WTC11 (cell line): ENCODE data around the gene EZR. TPM values are rescaled to one million over a fixed set of nuclear protein-coding genes. Genes with fewer than 3 reads are reported as not detected.

Source experiments
- ATAC-seq: fragments of 200-7000 bp; cut with Tn5 transposase; 2 replicates; pipeline ENCODE4 v1.10.0; 2021; ENCODE audit warnings: mild to moderate bottlenecking, moderate library complexity
- CTCF ChIA-PET: fragments of 300-600 bp; sonication (Branson Sonifier 250); formaldehyde crosslinking; loops from one replicate; lab custom pipeline; 2021; ENCODE audit warnings: antibody characterized with exemption; lab: Charles Lee
- POLR2A ChIA-PET: fragments of 350-600 bp; sonication (Branson Sonifier 250); formaldehyde crosslinking; loops from one replicate; lab custom pipeline; 2021; ENCODE audit warnings: antibody characterized with exemption; lab: Charles Lee
- DNase-seq: peaks from one replicate; pipeline ENCODE4 v3.0.0; 2021; ENCODE audit warnings: low spot score
- H3K27ac Mint-ChIP-seq: 2 replicates; pipeline ENCODE4 v1.8.0; 2021; ENCODE audit warnings: mixed read lengths
- H3K27me3 Mint-ChIP-seq: 2 replicates; pipeline ENCODE4 v1.8.0; 2021; ENCODE audit warnings: low read depth, mild to moderate bottlenecking, moderate library complexity, mixed read lengths
- H3K36me3 Mint-ChIP-seq: 2 replicates; pipeline ENCODE4 v1.8.0; 2021; ENCODE audit warnings: mixed read lengths
- H3K4me1 Mint-ChIP-seq: 2 replicates; pipeline ENCODE4 v1.8.0; 2022; ENCODE audit warnings: mixed read lengths
- H3K4me3 Mint-ChIP-seq: 2 replicates; pipeline ENCODE4 v1.8.0; 2021; ENCODE audit warnings: mild to moderate bottlenecking, moderate library complexity, mixed read lengths
- H3K9me3 Mint-ChIP-seq: 2 replicates; pipeline ENCODE4 v1.8.0; 2021; ENCODE audit warnings: mixed read lengths
- ATF1 ChIP-seq: sonication (generic); formaldehyde crosslinking; IDR thresholded peaks from 2 replicates; pipeline ENCODE4 v1.8.1; 2023; ENCODE audit warnings: mild to moderate bottlenecking, moderate library complexity, missing genetic modification reagents
- CREM ChIP-seq: sonication (generic); formaldehyde crosslinking; IDR thresholded peaks from 2 replicates; pipeline ENCODE4 v1.8.1; 2022; ENCODE audit warnings: mild to moderate bottlenecking, missing genetic modification reagents, moderate library complexity
- GRHL2 ChIP-seq: fragments of 250-450 bp; sonication (Bioruptor Pico); IDR thresholded peaks from 2 replicates; pipeline ENCODE4 v1.8.0; 2022; ENCODE audit warnings: mild to moderate bottlenecking, moderate library complexity; ENCODE audit not compliant: insufficient replicate concordance, severe bottlenecking
- GTF2I ChIP-seq: fragments of 250-450 bp; sonication (Bioruptor Pico); conservative IDR thresholded peaks from 2 replicates; pipeline ENCODE4 v1.4.0; 2021; ENCODE audit warnings: mild to moderate bottlenecking
- IRF2 ChIP-seq: sonication (generic); formaldehyde crosslinking; IDR thresholded peaks from 2 replicates; pipeline ENCODE4 v1.8.0; 2022; ENCODE audit warnings: low read depth, missing genetic modification reagents, borderline replicate concordance
- NFYB ChIP-seq: sonication (generic); formaldehyde crosslinking; conservative IDR thresholded peaks from 2 replicates; pipeline ENCODE4 v1.8.0; 2022; ENCODE audit warnings: low read depth, missing genetic modification reagents
- NR1H2 ChIP-seq: sonication (generic); formaldehyde crosslinking; IDR thresholded peaks from 2 replicates; pipeline ENCODE4 v1.9.0; 2021; ENCODE audit warnings: mild to moderate bottlenecking, moderate library complexity, missing genetic modification reagents
- SOX15 ChIP-seq: fragments of 250-450 bp; sonication (Bioruptor Pico); IDR thresholded peaks from 2 replicates; pipeline ENCODE4 v1.9.0; 2021; ENCODE audit warnings: mild to moderate bottlenecking
- ZNF317 ChIP-seq: sonication (generic); formaldehyde crosslinking; IDR thresholded peaks from 2 replicates; pipeline ENCODE4 v1.8.1; 2023; ENCODE audit warnings: low read depth, mild to moderate bottlenecking, moderate library complexity, missing genetic modification reagents, borderline replicate concordance
- ZNF396 ChIP-seq: fragments of 250-450 bp; sonication (Bioruptor Pico); IDR thresholded peaks from 2 replicates; pipeline ENCODE4 v1.8.0; 2021; ENCODE audit warnings: mild to moderate bottlenecking, moderate library complexity, borderline replicate concordance
- total RNA-seq: library from RNA; stranded (reverse); gene quantifications from 3 replicates; pipeline ENCODE4 v1.2.3, GENCODE V29; 2021
- TF ChIP-seq, protein P1 (sequence below): sonication (generic); formaldehyde crosslinking; IDR thresholded peaks from 2 replicates; pipeline ENCODE4 v1.8.0; 2023; ENCODE audit warnings: mild to moderate bottlenecking, missing genetic modification reagents
- TF ChIP-seq, protein P2 (sequence below): fragments of 250-450 bp; sonication (Bioruptor Pico); conservative IDR thresholded peaks from 2 replicates; pipeline ENCODE4 v1.9.0; 2021; ENCODE audit warnings: mild to moderate bottlenecking
- TF ChIP-seq, protein P3 (sequence below): sonication (generic); formaldehyde crosslinking; conservative IDR thresholded peaks from 2 replicates; pipeline ENCODE4 v1.8.1; 2023; ENCODE audit warnings: mild to moderate bottlenecking, low read depth, missing genetic modification reagents, moderate library complexity
- TF ChIP-seq, protein P4 (sequence below): sonication (generic); formaldehyde crosslinking; IDR thresholded peaks from 2 replicates; pipeline ENCODE4 v1.8.0; 2022; ENCODE audit warnings: mild to moderate bottlenecking, missing genetic modification reagents
- TF ChIP-seq, protein P5 (sequence below): sonication (generic); formaldehyde crosslinking; IDR thresholded peaks from 2 replicates; pipeline ENCODE4 v1.8.1; 2022; ENCODE audit warnings: low read depth, missing genetic modification reagents, borderline replicate concordance
- TF ChIP-seq, protein P6 (sequence below): sonication (generic); formaldehyde crosslinking; IDR thresholded peaks from 2 replicates; pipeline ENCODE4 v1.8.0; 2023; ENCODE audit warnings: missing genetic modification reagents, mild to moderate bottlenecking, borderline replicate concordance
- TF ChIP-seq, protein P7 (sequence below): sonication (generic); formaldehyde crosslinking; IDR thresholded peaks from 2 replicates; pipeline ENCODE4 v1.8.1; 2023; ENCODE audit warnings: mild to moderate bottlenecking, missing genetic modification reagents

Gene EZR
- total RNA-seq, 1 experiment from 2014 or later = 215 TPM

DNA sequence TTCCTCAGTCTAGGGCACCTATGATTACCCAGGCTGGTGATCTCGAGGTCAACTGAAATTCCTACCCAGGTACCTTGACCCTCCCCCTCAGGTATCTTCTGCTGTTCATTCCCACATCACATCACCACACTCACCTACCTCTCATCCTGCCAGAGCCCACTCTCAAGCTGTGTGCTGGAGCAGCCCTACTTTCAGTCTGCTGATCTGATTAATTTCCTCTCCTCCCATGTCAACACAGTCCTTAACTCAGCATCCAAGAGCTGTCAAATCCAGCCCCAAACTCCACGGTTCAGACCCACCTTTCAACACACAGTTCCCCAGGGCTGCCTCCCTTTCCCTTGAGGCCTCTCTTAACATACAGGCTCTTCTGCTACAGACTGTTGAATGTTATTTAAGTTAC is 42.4 kb downstream of the EZR start (continued):
- TF ChIP-seq, protein P1, sequence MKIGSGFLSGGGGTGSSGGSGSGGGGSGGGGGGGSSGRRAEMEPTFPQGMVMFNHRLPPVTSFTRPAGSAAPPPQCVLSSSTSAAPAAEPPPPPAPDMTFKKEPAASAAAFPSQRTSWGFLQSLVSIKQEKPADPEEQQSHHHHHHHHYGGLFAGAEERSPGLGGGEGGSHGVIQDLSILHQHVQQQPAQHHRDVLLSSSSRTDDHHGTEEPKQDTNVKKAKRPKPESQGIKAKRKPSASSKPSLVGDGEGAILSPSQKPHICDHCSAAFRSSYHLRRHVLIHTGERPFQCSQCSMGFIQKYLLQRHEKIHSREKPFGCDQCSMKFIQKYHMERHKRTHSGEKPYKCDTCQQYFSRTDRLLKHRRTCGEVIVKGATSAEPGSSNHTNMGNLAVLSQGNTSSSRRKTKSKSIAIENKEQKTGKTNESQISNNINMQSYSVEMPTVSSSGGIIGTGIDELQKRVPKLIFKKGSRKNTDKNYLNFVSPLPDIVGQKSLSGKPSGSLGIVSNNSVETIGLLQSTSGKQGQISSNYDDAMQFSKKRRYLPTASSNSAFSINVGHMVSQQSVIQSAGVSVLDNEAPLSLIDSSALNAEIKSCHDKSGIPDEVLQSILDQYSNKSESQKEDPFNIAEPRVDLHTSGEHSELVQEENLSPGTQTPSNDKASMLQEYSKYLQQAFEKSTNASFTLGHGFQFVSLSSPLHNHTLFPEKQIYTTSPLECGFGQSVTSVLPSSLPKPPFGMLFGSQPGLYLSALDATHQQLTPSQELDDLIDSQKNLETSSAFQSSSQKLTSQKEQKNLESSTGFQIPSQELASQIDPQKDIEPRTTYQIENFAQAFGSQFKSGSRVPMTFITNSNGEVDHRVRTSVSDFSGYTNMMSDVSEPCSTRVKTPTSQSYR (CRISPR knock-in tag) = no peak
- TF ChIP-seq, protein P2, sequence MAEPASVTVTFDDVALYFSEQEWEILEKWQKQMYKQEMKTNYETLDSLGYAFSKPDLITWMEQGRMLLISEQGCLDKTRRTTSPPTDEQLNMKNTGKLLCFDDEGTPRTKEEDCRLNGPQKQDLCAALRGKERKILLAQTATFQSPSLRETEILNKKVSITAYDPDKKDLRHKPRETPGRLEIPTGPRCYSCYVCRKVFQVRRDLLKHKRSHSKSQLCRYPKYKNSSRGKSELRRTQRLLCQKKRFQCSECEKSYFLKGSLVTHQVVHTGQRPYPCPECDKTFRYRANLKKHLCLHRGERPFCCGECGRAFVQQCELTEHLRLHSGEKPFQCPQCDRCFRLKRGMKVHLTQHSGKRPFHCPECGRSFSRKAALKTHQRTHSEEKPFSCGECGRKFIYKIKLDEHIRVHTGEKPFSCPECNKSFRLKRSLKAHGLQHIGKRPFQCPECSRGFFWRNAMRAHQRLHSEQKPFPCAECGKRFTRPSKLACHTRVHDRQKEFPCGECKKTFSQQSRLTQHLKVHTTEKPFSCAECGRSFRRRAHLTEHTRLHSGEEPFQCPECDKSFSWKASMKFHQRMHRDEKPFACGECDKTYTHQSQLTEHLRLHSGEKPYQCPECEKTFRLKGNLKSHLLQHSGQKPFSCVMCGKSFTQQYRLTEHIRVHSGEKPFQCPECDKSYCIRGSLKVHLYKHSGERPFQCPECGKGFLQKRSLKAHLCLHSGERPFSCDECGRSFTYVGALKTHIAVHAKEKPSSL = no peak
- TF ChIP-seq, protein P3, sequence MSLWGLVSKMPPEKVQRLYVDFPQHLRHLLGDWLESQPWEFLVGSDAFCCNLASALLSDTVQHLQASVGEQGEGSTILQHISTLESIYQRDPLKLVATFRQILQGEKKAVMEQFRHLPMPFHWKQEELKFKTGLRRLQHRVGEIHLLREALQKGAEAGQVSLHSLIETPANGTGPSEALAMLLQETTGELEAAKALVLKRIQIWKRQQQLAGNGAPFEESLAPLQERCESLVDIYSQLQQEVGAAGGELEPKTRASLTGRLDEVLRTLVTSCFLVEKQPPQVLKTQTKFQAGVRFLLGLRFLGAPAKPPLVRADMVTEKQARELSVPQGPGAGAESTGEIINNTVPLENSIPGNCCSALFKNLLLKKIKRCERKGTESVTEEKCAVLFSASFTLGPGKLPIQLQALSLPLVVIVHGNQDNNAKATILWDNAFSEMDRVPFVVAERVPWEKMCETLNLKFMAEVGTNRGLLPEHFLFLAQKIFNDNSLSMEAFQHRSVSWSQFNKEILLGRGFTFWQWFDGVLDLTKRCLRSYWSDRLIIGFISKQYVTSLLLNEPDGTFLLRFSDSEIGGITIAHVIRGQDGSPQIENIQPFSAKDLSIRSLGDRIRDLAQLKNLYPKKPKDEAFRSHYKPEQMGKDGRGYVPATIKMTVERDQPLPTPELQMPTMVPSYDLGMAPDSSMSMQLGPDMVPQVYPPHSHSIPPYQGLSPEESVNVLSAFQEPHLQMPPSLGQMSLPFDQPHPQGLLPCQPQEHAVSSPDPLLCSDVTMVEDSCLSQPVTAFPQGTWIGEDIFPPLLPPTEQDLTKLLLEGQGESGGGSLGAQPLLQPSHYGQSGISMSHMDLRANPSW (CRISPR knock-in tag) = no peak
- no peak for TF ChIP-seq NFYB
- no peak for TF ChIP-seq GRHL2

DNA sequence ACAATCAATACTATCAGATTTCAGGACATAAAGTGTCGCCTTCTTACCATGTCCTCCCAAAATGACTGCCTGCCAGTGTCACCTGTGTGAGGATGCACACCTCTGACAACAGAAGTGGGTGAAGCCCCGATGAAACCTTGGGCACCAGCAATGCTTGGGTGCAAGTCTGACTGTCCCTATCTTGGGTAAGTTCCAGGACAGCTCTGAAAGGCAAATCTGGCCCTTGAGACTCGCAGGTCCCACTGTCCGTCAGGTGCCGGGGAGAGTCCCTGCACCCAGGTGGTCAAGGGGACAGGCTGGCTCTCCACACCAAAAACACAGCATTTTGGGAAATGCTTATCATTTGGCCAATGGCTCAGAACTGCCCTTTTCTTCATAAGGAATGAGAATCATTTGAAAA is 43.3 kb downstream of the EZR start:
- Mint-ChIP-seq H3K36me3 (peaks cover 90% of the 10 kb centered on the region), H3K9me3 (no peaks in the 10 kb centered on the region), H3K27me3 (no peaks in the 10 kb centered on the region), H3K27ac (no peak overlapping the region; the same call in 1 of the 2 replicates), H3K4me1 (peaks cover 24% of the 10 kb centered on the region), H3K4me3 (no peak overlapping the region)
- POLR2A ChIA-PET = no interaction called here
- CTCF ChIA-PET = no interaction called here
- DNase-seq (no peak), ATAC-seq (no peak)
- TF ChIP-seq NR1H2 (no peak), GTF2I (no peak), ZNF317 (CRISPR knock-in tag) (no peak), SOX15 (CRISPR knock-in tag) (no peak), ATF1 (CRISPR knock-in tag) (no peak), NFYB (no peak), ZNF396 (CRISPR knock-in tag) (no peak), CREM (no peak), IRF2 (no peak)
- TF ChIP-seq, protein P4, sequence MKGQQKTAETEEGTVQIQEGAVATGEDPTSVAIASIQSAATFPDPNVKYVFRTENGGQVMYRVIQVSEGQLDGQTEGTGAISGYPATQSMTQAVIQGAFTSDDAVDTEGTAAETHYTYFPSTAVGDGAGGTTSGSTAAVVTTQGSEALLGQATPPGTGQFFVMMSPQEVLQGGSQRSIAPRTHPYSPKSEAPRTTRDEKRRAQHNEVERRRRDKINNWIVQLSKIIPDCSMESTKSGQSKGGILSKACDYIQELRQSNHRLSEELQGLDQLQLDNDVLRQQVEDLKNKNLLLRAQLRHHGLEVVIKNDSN = no peak
- TF ChIP-seq, protein P5, sequence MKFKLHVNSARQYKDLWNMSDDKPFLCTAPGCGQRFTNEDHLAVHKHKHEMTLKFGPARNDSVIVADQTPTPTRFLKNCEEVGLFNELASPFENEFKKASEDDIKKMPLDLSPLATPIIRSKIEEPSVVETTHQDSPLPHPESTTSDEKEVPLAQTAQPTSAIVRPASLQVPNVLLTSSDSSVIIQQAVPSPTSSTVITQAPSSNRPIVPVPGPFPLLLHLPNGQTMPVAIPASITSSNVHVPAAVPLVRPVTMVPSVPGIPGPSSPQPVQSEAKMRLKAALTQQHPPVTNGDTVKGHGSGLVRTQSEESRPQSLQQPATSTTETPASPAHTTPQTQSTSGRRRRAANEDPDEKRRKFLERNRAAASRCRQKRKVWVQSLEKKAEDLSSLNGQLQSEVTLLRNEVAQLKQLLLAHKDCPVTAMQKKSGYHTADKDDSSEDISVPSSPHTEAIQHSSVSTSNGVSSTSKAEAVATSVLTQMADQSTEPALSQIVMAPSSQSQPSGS (CRISPR knock-in tag) = no peak
- TF ChIP-seq, protein P6, sequence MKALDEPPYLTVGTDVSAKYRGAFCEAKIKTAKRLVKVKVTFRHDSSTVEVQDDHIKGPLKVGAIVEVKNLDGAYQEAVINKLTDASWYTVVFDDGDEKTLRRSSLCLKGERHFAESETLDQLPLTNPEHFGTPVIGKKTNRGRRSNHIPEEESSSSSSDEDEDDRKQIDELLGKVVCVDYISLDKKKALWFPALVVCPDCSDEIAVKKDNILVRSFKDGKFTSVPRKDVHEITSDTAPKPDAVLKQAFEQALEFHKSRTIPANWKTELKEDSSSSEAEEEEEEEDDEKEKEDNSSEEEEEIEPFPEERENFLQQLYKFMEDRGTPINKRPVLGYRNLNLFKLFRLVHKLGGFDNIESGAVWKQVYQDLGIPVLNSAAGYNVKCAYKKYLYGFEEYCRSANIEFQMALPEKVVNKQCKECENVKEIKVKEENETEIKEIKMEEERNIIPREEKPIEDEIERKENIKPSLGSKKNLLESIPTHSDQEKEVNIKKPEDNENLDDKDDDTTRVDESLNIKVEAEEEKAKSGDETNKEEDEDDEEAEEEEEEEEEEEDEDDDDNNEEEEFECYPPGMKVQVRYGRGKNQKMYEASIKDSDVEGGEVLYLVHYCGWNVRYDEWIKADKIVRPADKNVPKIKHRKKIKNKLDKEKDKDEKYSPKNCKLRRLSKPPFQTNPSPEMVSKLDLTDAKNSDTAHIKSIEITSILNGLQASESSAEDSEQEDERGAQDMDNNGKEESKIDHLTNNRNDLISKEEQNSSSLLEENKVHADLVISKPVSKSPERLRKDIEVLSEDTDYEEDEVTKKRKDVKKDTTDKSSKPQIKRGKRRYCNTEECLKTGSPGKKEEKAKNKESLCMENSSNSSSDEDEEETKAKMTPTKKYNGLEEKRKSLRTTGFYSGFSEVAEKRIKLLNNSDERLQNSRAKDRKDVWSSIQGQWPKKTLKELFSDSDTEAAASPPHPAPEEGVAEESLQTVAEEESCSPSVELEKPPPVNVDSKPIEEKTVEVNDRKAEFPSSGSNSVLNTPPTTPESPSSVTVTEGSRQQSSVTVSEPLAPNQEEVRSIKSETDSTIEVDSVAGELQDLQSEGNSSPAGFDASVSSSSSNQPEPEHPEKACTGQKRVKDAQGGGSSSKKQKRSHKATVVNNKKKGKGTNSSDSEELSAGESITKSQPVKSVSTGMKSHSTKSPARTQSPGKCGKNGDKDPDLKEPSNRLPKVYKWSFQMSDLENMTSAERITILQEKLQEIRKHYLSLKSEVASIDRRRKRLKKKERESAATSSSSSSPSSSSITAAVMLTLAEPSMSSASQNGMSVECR (CRISPR knock-in tag) = no peak
- TF ChIP-seq, protein P7, sequence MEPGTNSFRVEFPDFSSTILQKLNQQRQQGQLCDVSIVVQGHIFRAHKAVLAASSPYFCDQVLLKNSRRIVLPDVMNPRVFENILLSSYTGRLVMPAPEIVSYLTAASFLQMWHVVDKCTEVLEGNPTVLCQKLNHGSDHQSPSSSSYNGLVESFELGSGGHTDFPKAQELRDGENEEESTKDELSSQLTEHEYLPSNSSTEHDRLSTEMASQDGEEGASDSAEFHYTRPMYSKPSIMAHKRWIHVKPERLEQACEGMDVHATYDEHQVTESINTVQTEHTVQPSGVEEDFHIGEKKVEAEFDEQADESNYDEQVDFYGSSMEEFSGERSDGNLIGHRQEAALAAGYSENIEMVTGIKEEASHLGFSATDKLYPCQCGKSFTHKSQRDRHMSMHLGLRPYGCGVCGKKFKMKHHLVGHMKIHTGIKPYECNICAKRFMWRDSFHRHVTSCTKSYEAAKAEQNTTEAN = no peak
